Nephron progenitor cell (in vitro differentiated cells): ENCODE data around the gene TC2N.
"Not testable (repeated sequence)": the region's sequence is repeated elsewhere in the genome, so short reads cannot be mapped to it uniquely, and the experiment has no call there.

ENCODE experiments used
- DNase-seq: peaks from one replicate; pipeline ENCODE4 v3.0.0; 2021
- H3K27ac Mint-ChIP-seq: 2 replicates; pipeline ENCODE4 v1.8.0; 2021; ENCODE audit warnings: mild to moderate bottlenecking, moderate library complexity, mixed read lengths
- H3K27me3 Mint-ChIP-seq: 2 replicates; pipeline ENCODE4 v1.8.0; 2021; ENCODE audit warnings: mild to moderate bottlenecking, low read depth, mixed read lengths; ENCODE audit not compliant: poor library complexity
- H3K36me3 Mint-ChIP-seq: 2 replicates; pipeline ENCODE4 v1.8.0; 2021; ENCODE audit warnings: low read depth, mixed read lengths
- H3K4me1 Mint-ChIP-seq: 2 replicates; pipeline ENCODE4 v1.8.0; 2021; ENCODE audit warnings: mixed read lengths
- H3K4me3 Mint-ChIP-seq: 2 replicates; pipeline ENCODE4 v1.8.0; 2021; ENCODE audit warnings: mild to moderate bottlenecking, moderate library complexity, mixed read lengths
- H3K9me3 Mint-ChIP-seq: 2 replicates; pipeline ENCODE4 v1.8.0; 2021; ENCODE audit warnings: mild to moderate bottlenecking, moderate library complexity, mixed read lengths
- CTCF ChIP-seq: fragments of 200-600 bp; sonication (generic); IDR thresholded peaks from 2 replicates; pipeline ENCODE4 v1.5.0; 2021; ENCODE audit warnings: antibody characterized with exemption

The TC2N gene

GRCh38 chr14:91875525-91876286 is 8.4 kb upstream of the TC2N start:
- H3K27me3 Mint-ChIP-seq = peaks cover 20% of the 10 kb centered on the region
- H3K9me3 Mint-ChIP-seq = no peaks in the 10 kb centered on the region
- H3K4me1 Mint-ChIP-seq = peaks cover 14% of the 10 kb centered on the region
- DNase-seq = no peak
- no peaks in the 10 kb centered on the region for H3K36me3 Mint-ChIP-seq
- H3K4me3 Mint-ChIP-seq = no peak overlapping the region
- no peak for TF ChIP-seq CTCF
- H3K27ac Mint-ChIP-seq = no peak overlapping the region

- no peaks in the 10 kb centered on the region for H3K36me3 Mint-ChIP-seq
- no peak for DNase-seq
These were observed 6.4 kb upstream of the TC2N start for GRCh38 chr14:91873471-91874415.

GRCh38 chr14:91872517-91873470 is 5.5 kb upstream of the TC2N start:
- H3K9me3 Mint-ChIP-seq = peaks cover 21% of the 10 kb centered on the region
- no peaks in the 10 kb centered on the region for H3K36me3 Mint-ChIP-seq
- no peak overlapping the region for H3K4me3 Mint-ChIP-seq
- no peak for DNase-seq
- H3K4me1 Mint-ChIP-seq = peaks cover 25% of the 10 kb centered on the region
- TF ChIP-seq CTCF = no peak
- H3K27me3 Mint-ChIP-seq = peaks cover 13% of the 10 kb centered on the region
- no peak overlapping the region for H3K27ac Mint-ChIP-seq

More at GRCh38 chr14:91873471-91874415, 6.4 kb upstream of the TC2N start:
- H3K9me3 Mint-ChIP-seq = peaks cover 13% of the 10 kb centered on the region
- no peak for TF ChIP-seq CTCF
- no peak overlapping the region for H3K27ac Mint-ChIP-seq
- peaks cover 25% of the 10 kb centered on the region for H3K4me1 Mint-ChIP-seq
- peaks cover 14% of the 10 kb centered on the region for H3K27me3 Mint-ChIP-seq
- no peak overlapping the region for H3K4me3 Mint-ChIP-seq

- Mint-ChIP-seq H3K36me3 (peaks cover 4% of the 10 kb centered on the region), H3K27ac (no peak overlapping the region), H3K9me3 (peaks cover 29% of the 10 kb centered on the region), H3K4me3 (no peak overlapping the region), H3K27me3 (peaks cover 13% of the 10 kb centered on the region), H3K4me1 (peaks cover 30% of the 10 kb centered on the region)
- no peak for DNase-seq
- no peak for TF ChIP-seq CTCF
These were observed 4.7 kb upstream of the TC2N start for GRCh38 chr14:91872011-91872501.

GRCh38 chr14:91871401-91871800 is 4.1 kb upstream of the TC2N start:
- H3K4me3 Mint-ChIP-seq, H3K36me3 Mint-ChIP-seq, H3K27ac Mint-ChIP-seq, DNase-seq: not testable (repeated sequence)
- peaks cover 31% of the 10 kb centered on the region for H3K9me3 Mint-ChIP-seq
- H3K27me3 Mint-ChIP-seq = peaks cover 13% of the 10 kb centered on the region
- H3K4me1 Mint-ChIP-seq = peaks cover 36% of the 10 kb centered on the region
